Activated CD4-positive, alpha-beta T cell treated with anti-CD3 and anti-CD28 coated beads for 36 hours (primary cell): ENCODE data around the gene PARN. TPM values are rescaled to one million over a fixed set of nuclear protein-coding genes. Genes with fewer than 3 reads are reported as not detected.

Experiments used
- ATAC-seq: fragments of 200-7000 bp; cut with Tn5 transposase; one replicate; pipeline ENCODE4 v1.10.0; 2021; ENCODE audit warnings: mild to moderate bottlenecking, moderate library complexity
- CTCF ChIA-PET: fragments of 350-600 bp; sonication (Branson Sonifier 250); formaldehyde crosslinking; loops from one replicate; lab custom pipeline; 2021; ENCODE audit warnings: antibody characterized with exemption; lab: Charles Lee
- POLR2A ChIA-PET: fragments of 350-600 bp; sonication (Branson Sonifier 250); formaldehyde crosslinking; loops from one replicate; lab custom pipeline; 2021; ENCODE audit warnings: antibody characterized with exemption, inconsistent platforms; lab: Charles Lee
- DNase-seq: peaks from one replicate; pipeline ENCODE4 v3.0.0-alpha.2; 2020
- H3K27ac Mint-ChIP-seq: one replicate; pipeline ENCODE4 v1.8.0; 2021; ENCODE audit warnings: mixed read lengths
- H3K27me3 Mint-ChIP-seq: one replicate; pipeline ENCODE4 v1.8.0; 2021; ENCODE audit warnings: mixed read lengths
- H3K36me3 Mint-ChIP-seq: one replicate; pipeline ENCODE4 v1.8.0; 2021; ENCODE audit warnings: low read depth, mixed read lengths
- H3K4me1 Mint-ChIP-seq: one replicate; pipeline ENCODE4 v1.8.0; 2021; ENCODE audit warnings: mixed read lengths
- H3K4me3 Mint-ChIP-seq: one replicate; pipeline ENCODE4 v1.8.0; 2021; ENCODE audit warnings: mild to moderate bottlenecking, moderate library complexity, mixed read lengths
- H3K9me3 Mint-ChIP-seq: one replicate; pipeline ENCODE4 v1.8.0; 2021; ENCODE audit warnings: low read depth, mixed read lengths
- intact Hi-C, 2 experiments: fragments of 100-400 bp; cut with DNase I in 1 of 2; cut with micrococcal nuclease in 1 of 2; formaldehyde crosslinking; loops; one replicate each; pipeline versions ENCODE4 v1.14.2 to v1.15.1; 2022 to 2024; cut with DNase I, micrococcal nuclease
- total RNA-seq, 2 experiments: library from RNA; stranded (reverse); gene quantifications; one replicate each; pipeline ENCODE4 v1.2.3, GENCODE V29; 2021

Gene PARN
- total RNA-seq, 2 experiments from 2014 or later = 46.4 to 64.1 TPM

- no peaks in the 10 kb centered on the region for H3K27me3 Mint-ChIP-seq
- H3K9me3 Mint-ChIP-seq = peaks cover 8% of the 10 kb centered on the region
- H3K27ac Mint-ChIP-seq = no peak overlapping the region
- CTCF ChIA-PET = interaction anchor here (0.6 kb wide), 1 partner anchor 21 kb away, joined by 3 read pairs; no protein-coding TSS in a partner anchor
- H3K36me3 Mint-ChIP-seq = peaks cover 45% of the 10 kb centered on the region
- no peak for ATAC-seq
- intact Hi-C loops = no loop called here
- H3K4me3 Mint-ChIP-seq = no peak overlapping the region
- DNase-seq = no peak
- peaks cover 12% of the 10 kb centered on the region for H3K4me1 Mint-ChIP-seq
- POLR2A ChIA-PET = no interaction called here
These were observed 169.3 kb downstream of the PARN start for GRCh38 chr16:14460726-14461125.

GRCh38 chr16:14458576-14458975, 171.5 kb downstream of the PARN start:
- Mint-ChIP-seq H3K4me3 (no peak overlapping the region), H3K27ac (no peak overlapping the region), H3K27me3 (no peaks in the 10 kb centered on the region), H3K36me3 (peaks cover 29% of the 10 kb centered on the region), H3K9me3 (no peaks in the 10 kb centered on the region), H3K4me1 (peaks cover 12% of the 10 kb centered on the region)
- ATAC-seq (no peak), DNase-seq (no peak)
- ChIA-PET POLR2A (no interaction called here), CTCF (interaction anchor here (0.8 to 1.0 kb wide), 2 partner anchors 31 to 44 kb away, joined by 3 read pairs; no protein-coding TSS in a partner anchor)
- intact Hi-C loops = no loop called here

GRCh38 chr16:14456793-14457481, 173.1 kb downstream of the PARN start:
- DNase-seq = no peak
- Mint-ChIP-seq H3K4me1 (peaks cover 8% of the 10 kb centered on the region), H3K9me3 (no peaks in the 10 kb centered on the region), H3K27me3 (no peaks in the 10 kb centered on the region), H3K36me3 (peaks cover 16% of the 10 kb centered on the region), H3K27ac (no peak overlapping the region), H3K4me3 (no peak overlapping the region)
- intact Hi-C loops = no loop called here
- ATAC-seq = no peak
- CTCF ChIA-PET = interaction anchor here (0.7 kb wide), 1 partner anchor 918 kb away, joined by 3 read pairs; no protein-coding TSS in a partner anchor
- POLR2A ChIA-PET = no interaction called here

- intact Hi-C loops = no loop called here
- Mint-ChIP-seq H3K36me3 (peaks cover 3% of the 10 kb centered on the region), H3K4me1 (no peaks in the 10 kb centered on the region), H3K27ac (no peak overlapping the region), H3K27me3 (no peaks in the 10 kb centered on the region), H3K9me3 (no peaks in the 10 kb centered on the region), H3K4me3 (no peak overlapping the region)
- DNase-seq = no peak
- POLR2A ChIA-PET = no interaction called here
- ATAC-seq = no peak
- CTCF ChIA-PET = no interaction called here
These were observed 174.5 kb downstream of the PARN start for GRCh38 chr16:14455573-14455972.

GRCh38 chr16:14454391-14454790, 175.7 kb downstream of the PARN start:
- no peaks in the 10 kb centered on the region for H3K9me3 Mint-ChIP-seq
- ChIA-PET POLR2A (interaction anchor here (0.6 kb wide), 1 partner anchor 1051 kb away, joined by 4 read pairs; no protein-coding TSS in a partner anchor), CTCF (interaction anchor here (3.0 kb wide), 1 partner anchor 205 kb away, joined by 7 read pairs; no protein-coding TSS in a partner anchor)
- no peak overlapping the region for H3K4me3 Mint-ChIP-seq
- intact Hi-C loops = no loop called here
- ATAC-seq (no peak), DNase-seq (no peak)
- no peaks in the 10 kb centered on the region for H3K27me3 Mint-ChIP-seq
- H3K4me1 Mint-ChIP-seq = no peaks in the 10 kb centered on the region
- peaks cover 3% of the 10 kb centered on the region for H3K36me3 Mint-ChIP-seq
- no peak overlapping the region for H3K27ac Mint-ChIP-seq

GRCh38 chr16:14452066-14452465, 178.0 kb downstream of the PARN start:
- no peak overlapping the region for H3K27ac Mint-ChIP-seq
- intact Hi-C loops = no loop called here
- H3K27me3 Mint-ChIP-seq = no peaks in the 10 kb centered on the region
- H3K9me3 Mint-ChIP-seq = no peaks in the 10 kb centered on the region
- H3K4me3 Mint-ChIP-seq = no peak overlapping the region
- ATAC-seq (no peak), DNase-seq (no peak)
- CTCF ChIA-PET = interaction anchor here (0.7 to 3.0 kb wide), 2 partner anchors 9 to 203 kb away, joined by 3 to 7 read pairs; no protein-coding TSS in a partner anchor
- H3K36me3 Mint-ChIP-seq = peaks cover 3% of the 10 kb centered on the region
- POLR2A ChIA-PET = no interaction called here
- H3K4me1 Mint-ChIP-seq = no peaks in the 10 kb centered on the region

- DNase-seq = no peak
- H3K9me3 Mint-ChIP-seq = no peaks in the 10 kb centered on the region
- ATAC-seq = no peak
- peaks cover 2% of the 10 kb centered on the region for H3K36me3 Mint-ChIP-seq
- H3K27me3 Mint-ChIP-seq = no peaks in the 10 kb centered on the region
- H3K4me3 Mint-ChIP-seq = no peak overlapping the region
- ChIA-PET POLR2A (no interaction called here), CTCF (no interaction called here)
- H3K4me1 Mint-ChIP-seq = no peaks in the 10 kb centered on the region
- intact Hi-C loops = no loop called here
- H3K27ac Mint-ChIP-seq = no peak overlapping the region
These were observed 179.2 kb downstream of the PARN start for GRCh38 chr16:14450846-14451245.

GRCh38 chr16:14449790-14450480, 180.1 kb downstream of the PARN start:
- no peak for DNase-seq
- Mint-ChIP-seq H3K4me1 (no peaks in the 10 kb centered on the region), H3K36me3 (peaks cover 3% of the 10 kb centered on the region), H3K27me3 (no peaks in the 10 kb centered on the region), H3K9me3 (no peaks in the 10 kb centered on the region), H3K27ac (no peak overlapping the region), H3K4me3 (no peak overlapping the region)
- intact Hi-C loops = no loop called here
- ChIA-PET CTCF (no interaction called here), POLR2A (no interaction called here)
- no peak for ATAC-seq

GRCh38 chr16:14449334-14449733, 180.7 kb downstream of the PARN start:
- Mint-ChIP-seq H3K27me3 (no peaks in the 10 kb centered on the region), H3K4me3 (no peak overlapping the region), H3K27ac (no peak overlapping the region), H3K9me3 (no peaks in the 10 kb centered on the region), H3K4me1 (no peaks in the 10 kb centered on the region), H3K36me3 (peaks cover 6% of the 10 kb centered on the region)
- ATAC-seq = no peak
- DNase-seq = no peak
- POLR2A ChIA-PET = no interaction called here
- CTCF ChIA-PET = interaction anchor here (0.6 kb wide), 1 partner anchor 398 kb away, joined by 3 read pairs; no protein-coding TSS in a partner anchor
- intact Hi-C loops = no loop called here

GRCh38 chr16:14448879-14449278, 181.2 kb downstream of the PARN start:
- intact Hi-C loops = no loop called here
- ATAC-seq (no peak), DNase-seq (no peak)
- ChIA-PET POLR2A (no interaction called here), CTCF (interaction anchor here (0.6 kb wide), 1 partner anchor 397 kb away, joined by 3 read pairs; no protein-coding TSS in a partner anchor)
- H3K36me3 Mint-ChIP-seq = peaks cover 6% of the 10 kb centered on the region
- no peak overlapping the region for H3K4me3 Mint-ChIP-seq
- H3K9me3 Mint-ChIP-seq = no peaks in the 10 kb centered on the region
- no peak overlapping the region for H3K27ac Mint-ChIP-seq
- no peaks in the 10 kb centered on the region for H3K4me1 Mint-ChIP-seq
- H3K27me3 Mint-ChIP-seq = no peaks in the 10 kb centered on the region

- no peak for ATAC-seq
These were observed 182.3 kb downstream of the PARN start for GRCh38 chr16:14447783-14448182.

More at GRCh38 chr16:14447783-14448182, 182.3 kb downstream of the PARN start:
- H3K4me1 Mint-ChIP-seq = no peaks in the 10 kb centered on the region
- no peak overlapping the region for H3K4me3 Mint-ChIP-seq
- H3K9me3 Mint-ChIP-seq = no peaks in the 10 kb centered on the region
- no peak for DNase-seq
- CTCF ChIA-PET = interaction anchor here (0.7 kb wide), 1 partner anchor 30 kb away, joined by 3 read pairs; no protein-coding TSS in a partner anchor
- intact Hi-C loops = no loop called here
- H3K27ac Mint-ChIP-seq = no peak overlapping the region
- H3K36me3 Mint-ChIP-seq = peaks cover 10% of the 10 kb centered on the region
- POLR2A ChIA-PET = no interaction called here
- H3K27me3 Mint-ChIP-seq = no peaks in the 10 kb centered on the region
